ENCODE data around the gene CORO2B.
"Not testable (repeated sequence)": the region's sequence is repeated elsewhere in the genome, so short reads cannot be mapped to it uniquely, and the experiment has no call there.

Gene CORO2B

GRCh38 chr15:68602459-68603215, 23.8 kb downstream of the CORO2B start:
- no peak overlapping the region for H3K4me3 ChIP-seq (ENCODE audit: low read length)
- no peak for DNase-seq (ENCODE audit: low read depth)
- TF ChIP-seq CTCF (conservative IDR thresholded peaks at IDR 0.05; ENCODE audit: low read depth, low read length), result no peak

- TF ChIP-seq CTCF (conservative IDR thresholded peaks at IDR 0.05; ENCODE audit: low read depth, low read length), result no peak
- no peak for DNase-seq (ENCODE audit: low read depth)
- no peak overlapping the region for H3K4me3 ChIP-seq (ENCODE audit: low read length)
Measured at GRCh38 chr15:68603216-68603595, 24.4 kb downstream of the CORO2B start.

GRCh38 chr15:68603951-68604350, 25.2 kb downstream of the CORO2B start:
- no peak for TF ChIP-seq CTCF (conservative IDR thresholded peaks at IDR 0.05; ENCODE audit: low read depth, low read length)
- DNase-seq (ENCODE audit: low read depth), result no peak
- H3K4me3 ChIP-seq (ENCODE audit: low read length), result no peak overlapping the region

- peak; percentile 80 for DNase-seq (ENCODE audit: low read depth)
- not testable (repeated sequence) for H3K4me3 ChIP-seq (ENCODE audit: low read length)
Measured at GRCh38 chr15:68604840-68605478, 26.2 kb downstream of the CORO2B start.

GRCh38 chr15:68606375-68606774, 27.6 kb downstream of the CORO2B start:
- TF ChIP-seq CTCF (conservative IDR thresholded peaks at IDR 0.05; ENCODE audit: low read depth, low read length), result no peak
- no peak for DNase-seq (ENCODE audit: low read depth)
- H3K4me3 ChIP-seq (ENCODE audit: low read length), result no peak overlapping the region

GRCh38 chr15:68608206-68608843, 29.5 kb downstream of the CORO2B start:
- no peak for TF ChIP-seq CTCF (conservative IDR thresholded peaks at IDR 0.05; ENCODE audit: low read depth, low read length)

GRCh38 chr15:68608844-68609232, 30.0 kb downstream of the CORO2B start:
- DNase-seq (ENCODE audit: low read depth), result no peak
- H3K4me3 ChIP-seq (ENCODE audit: low read length), result no peak overlapping the region
- no peak for TF ChIP-seq CTCF (conservative IDR thresholded peaks at IDR 0.05; ENCODE audit: low read depth, low read length)

More at GRCh38 chr15:68608206-68608843, 29.5 kb downstream of the CORO2B start:
- no peak overlapping the region for H3K4me3 ChIP-seq (ENCODE audit: low read length)
- no peak for DNase-seq (ENCODE audit: low read depth)
